IPS-NIHi7 (cell line): ENCODE measurements around the gene CNKSR1.

Experiments
- DNase-seq: peaks from one replicate; pipeline ENCODE4 v3.0.0; 2012; ENCODE audit warnings: mixed read lengths; ENCODE audit errors: extremely low spot score

The CNKSR1 gene

GRCh38 chr1:26160527-26161414 lies 16.5 kb upstream of the CNKSR1 start:
- DNase-seq, result peak; percentile 16

- DNase-seq, result peak; percentile 54
Measured at GRCh38 chr1:26161415-26162219, 15.7 kb upstream of the CNKSR1 start.

GRCh38 chr1:26162220-26162709 lies 15.0 kb upstream of the CNKSR1 start:
- peak; percentile 27 for DNase-seq

GRCh38 chr1:26163684-26164035 lies 13.6 kb upstream of the CNKSR1 start:
- no peak for DNase-seq

- peak; percentile 74 for DNase-seq
Measured at GRCh38 chr1:26164036-26164860, 13.0 kb upstream of the CNKSR1 start.

- no peak for DNase-seq
Measured at GRCh38 chr1:26164861-26165842, 12.1 kb upstream of the CNKSR1 start.

GRCh38 chr1:26166719-26167281 lies 10.5 kb upstream of the CNKSR1 start:
- no peak for DNase-seq

GRCh38 chr1:26168410-26169197 lies 8.7 kb upstream of the CNKSR1 start, which contains the start of gene C1orf232:
TSS of gene C1orf232 (minus strand) at chr1:26168963. CDS start at chr1:26168499, 464 bp downstream.
- DNase-seq, result no peak

- no peak for DNase-seq
Measured at GRCh38 chr1:26169198-26169554, 8.1 kb upstream of the CNKSR1 start.

- peak; percentile 97 for DNase-seq
Measured at GRCh38 chr1:26169669-26170471, 7.4 kb upstream of the CNKSR1 start, which contains the start of gene ZNF593. TSS of gene ZNF593 (plus strand) at chr1:26169908. CDS start at chr1:26169984, 76 bp downstream.

- DNase-seq, result no peak
Measured at GRCh38 chr1:26170472-26170821, 6.8 kb upstream of the CNKSR1 start.

- no peak for DNase-seq
Measured at GRCh38 chr1:26171084-26172072, 5.9 kb upstream of the CNKSR1 start, which contains the start of gene ZNF593OS. TSS of gene ZNF593OS (minus strand) at chr1:26171832. CDS start at chr1:26171661, 171 bp downstream.

GRCh38 chr1:26175346-26175745 lies 1.9 kb upstream of the CNKSR1 start:
- no peak for DNase-seq

GRCh38 chr1:26180010-26180506 lies 2.8 kb downstream of the CNKSR1 start:
- DNase-seq, result no peak

GRCh38 chr1:26181586-26182382 lies 4.5 kb downstream of the CNKSR1 start:
- no peak for DNase-seq

GRCh38 chr1:26182383-26182696 lies 5.0 kb downstream of the CNKSR1 start:
- no peak for DNase-seq
